GM12891 (cell line): Measurements from ENCODE around the gene ZDHHC3.

Source experiments
- POLR2A ChIP-seq: IDR thresholded peaks from 2 replicates; pipeline ENCODE4 v1.6.1; 2011; ENCODE audit warnings: low read depth, low read length, control low read depth
- POLR2AphosphoS5 ChIP-seq: IDR thresholded peaks from 2 replicates; pipeline ENCODE4 v1.6.1; 2011; ENCODE audit warnings: low read depth, low read length, control low read depth
- SPI1 ChIP-seq: IDR thresholded peaks from 2 replicates; pipeline ENCODE4 v1.6.1; 2011; ENCODE audit warnings: low read depth, low read length, control low read depth
- TAF1 ChIP-seq: IDR thresholded peaks from 2 replicates; pipeline ENCODE4 v1.6.1; 2011; ENCODE audit warnings: low read depth, low read length, control low read depth

GRCh38 chr3:45000823-45001222 lies 24.8 kb upstream of the ZDHHC3 start:
- TF ChIP-seq TAF1 (no peak), POLR2AphosphoS5 (no peak), POLR2A (no peak), SPI1 (no peak)
